Mesendoderm (in vitro differentiated cells): ENCODE measurements around the gene HEATR9.

Source experiments
- DNase-seq: peaks from one replicate; pipeline ENCODE4 v3.0.0; 2013
- H2AK5ac ChIP-seq: 2 replicates; pipeline ENCODE4 v1.6.1; 2013; ENCODE audit warnings: low read length, inconsistent platforms
- H2BK120ac ChIP-seq: 2 replicates; pipeline ENCODE4 v1.6.1; 2013; ENCODE audit warnings: low read depth, mild to moderate bottlenecking, low read length, moderate library complexity, mixed read lengths
- H2BK15ac ChIP-seq: replicated peaks from 2 replicates; pipeline ENCODE4 v1.6.1; 2013; ENCODE audit warnings: low read depth, mild to moderate bottlenecking, moderate library complexity
- H2BK5ac ChIP-seq: 2 replicates; pipeline ENCODE4 v1.6.1; 2013; ENCODE audit warnings: low read length, inconsistent platforms
- H3K18ac ChIP-seq: 2 replicates; pipeline ENCODE4 v1.6.1; 2013; ENCODE audit warnings: mild to moderate bottlenecking, low read length, mixed read lengths
- H3K23ac ChIP-seq: one replicate; pipeline ENCODE4 v1.6.1; 2013; ENCODE audit warnings: low read length
- H3K27ac ChIP-seq: 2 replicates; pipeline ENCODE4 v1.5.1; 2013; ENCODE audit warnings: low read depth, mild to moderate bottlenecking, inconsistent platforms, low read length, moderate library complexity
- H3K27me3 ChIP-seq: 2 replicates; pipeline ENCODE4 v1.6.1; 2013; ENCODE audit warnings: low read length, control low read depth, mild to moderate bottlenecking, inconsistent platforms; ENCODE audit not compliant: insufficient read depth, poor library complexity
- H3K36me3 ChIP-seq: 2 replicates; pipeline ENCODE4 v1.6.1; 2013; ENCODE audit warnings: low read length, inconsistent platforms; ENCODE audit not compliant: control insufficient read depth, insufficient read depth
- H3K4ac ChIP-seq: one replicate; pipeline ENCODE4 v1.6.1; 2013; ENCODE audit warnings: low read depth, mild to moderate bottlenecking, low read length, moderate library complexity
- H3K4me1 ChIP-seq: 2 replicates; pipeline ENCODE4 v1.6.1; 2013; ENCODE audit warnings: low read depth, low read length, inconsistent platforms; ENCODE audit not compliant: control insufficient read depth
- H3K4me2 ChIP-seq: 2 replicates; pipeline ENCODE4 v1.6.1; 2013; ENCODE audit warnings: low read length
- H3K4me3 ChIP-seq: 2 replicates; pipeline ENCODE4 v1.5.1; 2013; ENCODE audit warnings: mild to moderate bottlenecking, low read length
- H3K56ac ChIP-seq: one replicate; pipeline ENCODE4 v1.6.1; 2013; ENCODE audit warnings: low read length
- H3K79me1 ChIP-seq: 2 replicates; pipeline ENCODE4 v1.6.1; 2013; ENCODE audit warnings: low read length, inconsistent platforms
- H3K79me2 ChIP-seq: 2 replicates; pipeline ENCODE4 v1.6.1; 2013; ENCODE audit warnings: mild to moderate bottlenecking, low read length; ENCODE audit not compliant: control insufficient read depth, insufficient read depth
- H3K9ac ChIP-seq: 2 replicates; pipeline ENCODE4 v1.6.1; 2013; ENCODE audit warnings: low read length, inconsistent platforms
- H4K5ac ChIP-seq: one replicate; pipeline ENCODE4 v1.6.1; 2013; ENCODE audit warnings: low read length
- H4K8ac ChIP-seq: one replicate; pipeline ENCODE4 v1.6.1; 2013; ENCODE audit warnings: low read depth, mild to moderate bottlenecking, control low read depth, low read length, moderate library complexity
- WGBS: extraction: QIAGEN DNeasy Blood & Tissue Kit; methylation state at CpG from one replicate; pipeline ENCODE4 v1.1.7; 2013; ENCODE audit warnings: low lambda C conversion rate, missing lambda C conversion rate; ENCODE audit not compliant: insufficient coverage; ENCODE audit errors: extremely low coverage; 5-methylcytosine and 5-hydroxymethylcytosine counted together

The HEATR9 gene

DNA sequence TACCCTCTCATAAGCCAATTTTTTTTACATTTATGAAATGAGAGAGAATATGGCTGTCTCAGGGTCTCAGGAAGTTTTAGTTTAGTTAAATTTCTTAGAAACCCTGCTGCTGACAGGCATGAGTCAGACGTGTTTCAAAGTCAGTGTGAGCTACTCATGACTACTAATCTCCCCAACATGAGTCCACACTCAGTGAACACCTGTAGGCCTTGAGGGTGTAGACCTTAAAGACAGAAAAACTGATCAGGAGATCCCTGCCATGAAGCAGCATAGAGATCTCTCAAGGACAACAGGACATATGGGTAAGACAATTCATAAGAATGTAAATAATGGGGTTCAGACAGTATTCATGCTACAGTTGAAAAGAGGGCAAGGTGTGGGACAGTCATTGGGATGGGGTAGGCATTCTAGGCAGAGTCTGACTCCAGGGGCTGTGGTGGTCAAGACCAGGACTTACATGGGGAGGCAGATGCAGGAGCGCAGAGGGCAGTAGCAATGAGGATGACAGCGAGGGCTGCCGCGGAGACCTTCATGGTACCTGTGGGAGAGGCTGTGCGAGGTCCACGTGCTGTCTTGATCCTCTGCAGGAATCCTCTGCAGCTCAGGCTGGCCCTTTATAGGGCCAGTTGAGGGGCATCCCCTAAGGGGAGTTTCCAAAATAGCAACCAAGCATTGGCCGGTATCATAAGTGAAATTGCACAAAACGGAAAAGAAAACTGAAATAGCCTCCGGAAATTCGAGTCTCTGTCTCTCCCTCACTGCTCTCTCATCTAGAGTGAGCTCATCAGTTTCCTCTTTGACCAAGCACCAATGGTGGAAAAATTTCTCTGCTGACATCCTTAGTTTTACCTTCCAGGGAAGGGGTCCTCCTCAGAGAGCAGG is 11.3 kb upstream of the HEATR9 start, which contains the start of gene CCL5:
Gene CCL5 (minus strand): TSS at position 588 of the 882 bp plus-strand sequence.
- H3K4me1 ChIP-seq = no peaks in the 10 kb centered on the region
- H2BK120ac ChIP-seq = no peak within 1 kb of the TSS
- H3K4ac ChIP-seq = no peak within 1 kb of the TSS
- H3K9ac ChIP-seq = no peak within 1 kb of the TSS
- no peaks in the 10 kb centered on the region for H3K27me3 ChIP-seq
- WGBS = no CpG with 5 or more reads among the region's 11 CpGs
- H3K18ac ChIP-seq = no peak within 1 kb of the TSS
- H2BK5ac ChIP-seq = no peak within 1 kb of the TSS
- H3K4me2 ChIP-seq = no peak within 1 kb of the TSS
- no peak for DNase-seq
- no peaks in the 10 kb centered on the region for H3K79me2 ChIP-seq
- H3K56ac ChIP-seq = no peak within 1 kb of the TSS
- H3K36me3 ChIP-seq = no peaks in the 10 kb centered on the region
- no peak within 1 kb of the TSS for H3K4me3 ChIP-seq
- H2BK15ac ChIP-seq = no peak within 1 kb of the TSS
- no peak within 1 kb of the TSS for H3K23ac ChIP-seq
- no peak within 1 kb of the TSS for H2AK5ac ChIP-seq
- H4K8ac ChIP-seq = no peak within 1 kb of the TSS
- H3K27ac ChIP-seq = no peak within 1 kb of the TSS
- H4K5ac ChIP-seq = no peak within 1 kb of the TSS
- H3K79me1 ChIP-seq = no peaks in the 10 kb centered on the region

DNA sequence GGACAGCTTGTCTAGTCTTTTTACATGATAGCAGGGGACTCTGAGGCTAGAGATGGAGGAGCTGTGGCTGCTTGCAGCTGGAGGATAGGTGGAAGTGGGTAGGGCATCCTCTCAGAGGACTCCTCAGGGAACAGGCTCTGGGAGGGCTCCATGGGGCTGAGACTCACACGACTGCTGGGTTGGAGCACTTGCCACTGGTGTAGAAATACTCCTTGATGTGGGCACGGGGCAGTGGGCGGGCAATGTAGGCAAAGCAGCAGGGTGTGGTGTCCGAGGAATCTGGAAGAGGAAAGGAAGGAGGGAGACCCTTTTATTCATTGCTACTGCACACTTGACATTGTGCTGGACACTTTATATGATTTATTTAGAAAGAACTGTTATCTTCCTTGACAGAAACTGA is 9.7 kb upstream of the HEATR9 start:
- H3K36me3 ChIP-seq = no peaks in the 10 kb centered on the region
- no peak overlapping the region for H2BK5ac ChIP-seq
- no CpG with 5 or more reads among the region's 4 CpGs for WGBS

DNA sequence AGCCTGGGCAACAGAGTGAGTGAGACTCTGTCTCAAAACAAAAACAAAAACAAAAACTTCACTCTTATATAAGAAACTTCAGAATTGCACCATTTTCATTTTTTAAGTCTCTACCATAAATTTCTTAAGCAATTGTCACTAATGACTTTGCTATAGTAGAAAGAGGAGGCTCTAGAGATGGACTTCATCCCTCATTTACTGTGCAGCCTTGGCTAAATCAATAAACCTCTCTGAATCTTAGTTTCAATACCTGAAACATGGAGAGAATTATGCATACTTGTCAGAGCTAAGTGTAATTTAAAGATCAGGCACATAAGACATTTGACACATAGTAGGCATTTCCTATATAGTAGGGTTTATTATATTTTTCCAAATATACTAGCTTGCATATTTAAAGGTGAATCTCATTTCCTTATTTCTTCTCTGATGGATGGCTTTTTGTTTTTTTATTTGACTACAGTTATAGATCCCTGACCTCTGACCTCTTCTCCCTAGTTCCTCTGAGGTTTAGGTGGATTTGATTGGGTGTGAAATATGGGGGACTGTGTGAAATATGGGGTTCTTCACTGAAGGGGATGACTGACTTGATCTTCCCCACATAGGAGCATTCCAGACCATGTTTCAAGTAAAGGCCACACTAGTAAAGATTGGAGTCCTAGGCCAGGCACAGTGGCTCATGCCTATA is 8.8 kb upstream of the HEATR9 start:
- H2BK120ac ChIP-seq = no peak overlapping the region
- no peak overlapping the region for H3K4ac ChIP-seq
- H3K4me3 ChIP-seq = no peak overlapping the region
- H3K79me2 ChIP-seq = no peaks in the 10 kb centered on the region
- no peak overlapping the region for H2BK15ac ChIP-seq
- no peak overlapping the region for H3K27ac ChIP-seq
- no peaks in the 10 kb centered on the region for H3K36me3 ChIP-seq
- no peak overlapping the region for H2BK5ac ChIP-seq
- H4K8ac ChIP-seq = no peak overlapping the region
- H3K23ac ChIP-seq = no peak overlapping the region
- H2AK5ac ChIP-seq = no peak overlapping the region
- H3K56ac ChIP-seq = no peak overlapping the region
- no peaks in the 10 kb centered on the region for H3K4me1 ChIP-seq
- no peak for DNase-seq
- H3K4me2 ChIP-seq = no peak overlapping the region
- no peaks in the 10 kb centered on the region for H3K79me1 ChIP-seq
- H3K18ac ChIP-seq = no peak overlapping the region
- no peak overlapping the region for H3K9ac ChIP-seq
- H3K27me3 ChIP-seq = no peaks in the 10 kb centered on the region
- H4K5ac ChIP-seq = no peak overlapping the region

More for the DNA sequence above, 9.7 kb upstream of the HEATR9 start:
- Histone ChIP-seq H3K4me2 (no peak overlapping the region), H3K27me3 (no peaks in the 10 kb centered on the region), H3K4me1 (no peaks in the 10 kb centered on the region), H4K5ac (no peak overlapping the region), H3K23ac (no peak overlapping the region), H3K79me2 (no peaks in the 10 kb centered on the region), H2AK5ac (no peak overlapping the region), H3K27ac (no peak overlapping the region), H3K9ac (no peak overlapping the region), H3K18ac (no peak overlapping the region), H4K8ac (no peak overlapping the region), H3K79me1 (no peaks in the 10 kb centered on the region), H3K4me3 (no peak overlapping the region), H2BK15ac (no peak overlapping the region), H3K56ac (no peak overlapping the region), H2BK120ac (no peak overlapping the region), H3K4ac (no peak overlapping the region)
- no peak for DNase-seq

DNA sequence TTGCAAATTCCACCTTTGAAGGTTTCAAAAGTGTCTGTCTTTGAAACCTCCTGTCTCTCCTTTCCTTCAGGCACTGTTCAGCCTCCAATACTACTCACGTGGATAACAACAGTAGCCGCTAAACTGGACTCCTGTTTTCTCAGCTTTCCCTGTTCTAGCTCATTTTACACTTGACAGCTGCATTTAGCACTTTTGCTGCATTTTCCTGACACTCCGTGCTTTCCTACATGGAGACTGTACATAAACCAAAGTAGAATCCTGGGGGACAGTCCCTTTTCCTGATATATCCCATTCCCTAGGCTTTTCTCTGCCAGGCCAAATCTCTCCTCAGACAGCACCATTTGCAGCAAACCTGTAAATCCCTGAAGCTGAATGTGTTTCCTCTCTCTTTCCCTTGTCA is 7.8 kb upstream of the HEATR9 start:
- Histone ChIP-seq H3K4ac (no peak overlapping the region), H3K4me1 (no peaks in the 10 kb centered on the region), H3K4me3 (no peak overlapping the region), H2BK5ac (no peak overlapping the region), H2AK5ac (no peak overlapping the region), H4K5ac (no peak overlapping the region), H3K56ac (no peak overlapping the region), H3K23ac (no peak overlapping the region), H3K36me3 (no peaks in the 10 kb centered on the region), H3K79me2 (no peaks in the 10 kb centered on the region), H4K8ac (no peak overlapping the region), H2BK15ac (no peak overlapping the region), H3K27me3 (no peaks in the 10 kb centered on the region), H2BK120ac (no peak overlapping the region), H3K79me1 (no peaks in the 10 kb centered on the region), H3K18ac (no peak overlapping the region), H3K4me2 (no peak overlapping the region), H3K27ac (no peak overlapping the region), H3K9ac (no peak overlapping the region)
- no peak for DNase-seq
- no CpG with 5 or more reads among the region's 3 CpGs for WGBS

DNA sequence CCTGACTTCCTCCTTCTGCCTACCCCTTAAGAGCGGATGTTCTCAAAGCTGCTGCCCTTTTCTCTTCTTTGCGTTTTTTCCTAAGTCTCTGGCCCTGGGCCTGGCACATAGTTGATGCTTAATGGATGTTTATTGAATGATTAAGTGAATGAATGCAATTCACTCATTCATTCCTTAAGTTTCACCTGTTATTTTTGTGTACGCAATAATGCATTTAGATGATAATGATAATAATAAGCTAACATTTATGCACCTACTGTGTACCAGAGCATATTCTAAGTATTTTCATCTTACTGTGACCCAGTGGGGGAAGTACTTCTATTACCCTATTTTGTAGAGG is 7.1 kb upstream of the HEATR9 start:
- Histone ChIP-seq H3K56ac (no peak overlapping the region), H3K4me1 (no peaks in the 10 kb centered on the region), H3K18ac (no peak overlapping the region), H3K27ac (no peak overlapping the region), H3K79me1 (no peaks in the 10 kb centered on the region), H3K36me3 (no peaks in the 10 kb centered on the region), H4K8ac (no peak overlapping the region), H2BK120ac (no peak overlapping the region), H2AK5ac (no peak overlapping the region), H3K27me3 (no peaks in the 10 kb centered on the region), H3K4me2 (no peak overlapping the region), H2BK15ac (no peak overlapping the region), H3K23ac (no peak overlapping the region), H3K4ac (no peak overlapping the region), H3K9ac (no peak overlapping the region), H3K79me2 (no peaks in the 10 kb centered on the region), H4K5ac (no peak overlapping the region), H3K4me3 (no peak overlapping the region), H2BK5ac (no peak overlapping the region)
- DNase-seq = no peak
- no CpG with 5 or more reads among the region's 3 CpGs for WGBS
